Measurements from ENCODE around the gene ADAMTS17. TPM values are rescaled to one million over a fixed set of nuclear protein-coding genes. Genes with fewer than 3 reads are reported as not detected.

The ADAMTS17 gene
- total RNA-seq, 1 experiment from 2014 or later, result 4.2 TPM

DNA sequence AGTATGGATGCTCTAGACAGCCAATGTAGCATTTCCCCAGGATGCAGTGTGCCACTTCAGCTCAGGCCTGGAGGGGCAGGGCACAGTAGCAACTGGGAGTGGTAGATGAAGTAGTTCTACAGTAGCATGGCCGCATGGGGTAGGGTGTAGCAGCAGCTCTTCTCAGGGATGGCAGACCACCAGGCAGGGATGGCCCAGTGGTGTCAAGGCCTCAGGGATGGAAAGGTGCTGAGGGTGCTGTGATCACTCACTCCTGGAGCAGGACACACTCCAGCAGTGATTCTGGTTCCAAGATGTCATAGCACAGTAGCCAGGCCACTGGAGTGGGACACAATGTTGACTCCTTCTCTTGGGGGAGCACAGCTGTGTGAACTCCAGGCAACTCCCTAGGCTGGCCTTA lies 397.6 kb downstream of the ADAMTS17 start:
- H3K27ac ChIP-seq (ENCODE audit: low read depth, low read length), result no peak overlapping the region
- H3K79me2 ChIP-seq (ENCODE audit: insufficient read depth, low read length), result no peaks in the 10 kb centered on the region
- CTCF ChIA-PET, result no interaction called here
- BruUV-seq (replicated peaks), result no TSS peak
- H3K4me2 ChIP-seq (ENCODE audit: low read length), result no peak overlapping the region
- no peaks in the 10 kb centered on the region for H4K20me1 ChIP-seq (ENCODE audit: insufficient read depth)
- H3K27me3 ChIP-seq (ENCODE audit: insufficient read depth, low read length), result no peaks in the 10 kb centered on the region
- no peaks in the 10 kb centered on the region for H3K4me1 ChIP-seq (ENCODE audit: control insufficient read depth in 1 of 2, insufficient read depth in 2 of 2, low read length in 2 of 2)
- H3K4me3 ChIP-seq (replicated peaks in 1 of 2; ENCODE audit: low read depth in 1 of 2, low read length in 2 of 2), result no peak overlapping the region
- no peak overlapping the region for H2AFZ ChIP-seq (ENCODE audit: low read depth, low read length, poor library complexity, severe bottlenecking)
- no peak overlapping the region for H3K9ac ChIP-seq (ENCODE audit: low read length)
- intact Hi-C loops (cut with micrococcal nuclease), result no loop called here
- TF ChIP-seq SP1 (IDR thresholded peaks at IDR 0.05; ENCODE audit: low read depth), result no peak
- no peak for TF ChIP-seq TCF7L2 (IDR thresholded peaks at IDR 0.05; ENCODE audit: borderline replicate concordance, extremely low read depth, insufficient read depth, insufficient read length)
- TF ChIP-seq SIN3A (IDR thresholded peaks at IDR 0.05; ENCODE audit: low read depth), result no peak
- TF ChIP-seq EZH2phosphoT487 (IDR thresholded peaks at IDR 0.05; ENCODE audit: borderline replicate concordance), result no peak
- TF ChIP-seq, protein P1, sequence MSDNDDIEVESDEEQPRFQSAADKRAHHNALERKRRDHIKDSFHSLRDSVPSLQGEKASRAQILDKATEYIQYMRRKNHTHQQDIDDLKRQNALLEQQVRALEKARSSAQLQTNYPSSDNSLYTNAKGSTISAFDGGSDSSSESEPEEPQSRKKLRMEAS (IDR thresholded peaks at IDR 0.05), result no peak
- TF ChIP-seq YY1 (IDR thresholded peaks at IDR 0.05; ENCODE audit: extremely low read depth, insufficient replicate concordance, low read depth, low read length), result no peak
- TF ChIP-seq EGR1 (IDR thresholded peaks at IDR 0.05; ENCODE audit: low read depth), result no peak
- no peak for TF ChIP-seq ZFX (IDR thresholded peaks at IDR 0.05)
- TF ChIP-seq, protein P2, sequence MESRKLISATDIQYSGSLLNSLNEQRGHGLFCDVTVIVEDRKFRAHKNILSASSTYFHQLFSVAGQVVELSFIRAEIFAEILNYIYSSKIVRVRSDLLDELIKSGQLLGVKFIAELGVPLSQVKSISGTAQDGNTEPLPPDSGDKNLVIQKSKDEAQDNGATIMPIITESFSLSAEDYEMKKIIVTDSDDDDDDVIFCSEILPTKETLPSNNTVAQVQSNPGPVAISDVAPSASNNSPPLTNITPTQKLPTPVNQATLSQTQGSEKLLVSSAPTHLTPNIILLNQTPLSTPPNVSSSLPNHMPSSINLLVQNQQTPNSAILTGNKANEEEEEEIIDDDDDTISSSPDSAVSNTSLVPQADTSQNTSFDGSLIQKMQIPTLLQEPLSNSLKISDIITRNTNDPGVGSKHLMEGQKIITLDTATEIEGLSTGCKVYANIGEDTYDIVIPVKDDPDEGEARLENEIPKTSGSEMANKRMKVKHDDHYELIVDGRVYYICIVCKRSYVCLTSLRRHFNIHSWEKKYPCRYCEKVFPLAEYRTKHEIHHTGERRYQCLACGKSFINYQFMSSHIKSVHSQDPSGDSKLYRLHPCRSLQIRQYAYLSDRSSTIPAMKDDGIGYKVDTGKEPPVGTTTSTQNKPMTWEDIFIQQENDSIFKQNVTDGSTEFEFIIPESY (IDR thresholded peaks at IDR 0.05; ENCODE audit: extremely low read depth, insufficient replicate concordance, low read length), result no peak
- TF ChIP-seq EZH2 (IDR thresholded peaks at IDR 0.05), result no peak
- TF ChIP-seq FOSL1 (IDR thresholded peaks at IDR 0.05; ENCODE audit: low read depth), result no peak
- TF ChIP-seq ELF1 (IDR thresholded peaks at IDR 0.05; ENCODE audit: borderline replicate concordance, low read depth), result no peak
- POLR2A ChIA-PET, result no interaction called here
- no peaks in the 10 kb centered on the region for H3K36me3 ChIP-seq (ENCODE audit: control insufficient read depth in 1 of 2, insufficient read depth in 2 of 2, low read length in 2 of 2)
- DNase-seq (ENCODE audit: low read depth, low spot score) (no peak), ATAC-seq (no peak)
- no peaks in the 10 kb centered on the region for H3K9me2 ChIP-seq (ENCODE audit: insufficient read depth)
- RAD21 ChIA-PET (ENCODE audit: low non-redundant PET in 1 of 2, low total read pairs in 2 of 2, uncharacterized antibody in 2 of 2, unreplicated experiment in 2 of 2), result no interaction called here
- H3K9me3 ChIP-seq (ENCODE audit: control insufficient read depth in 1 of 2, insufficient read depth in 1 of 2, low read depth in 1 of 2, low read length in 2 of 2), result peaks cover 8 to 12% of the 10 kb centered on the region in 2 experiments; a peak in 1 of 4 replicates

Data from HCT116 (cell line).